Measurements from ENCODE around the gene DPP8.
"Not testable (repeated sequence)": the region's sequence is repeated elsewhere in the genome, so short reads cannot be mapped to it uniquely, and the experiment has no call there.

DPP8 gene

DNA sequence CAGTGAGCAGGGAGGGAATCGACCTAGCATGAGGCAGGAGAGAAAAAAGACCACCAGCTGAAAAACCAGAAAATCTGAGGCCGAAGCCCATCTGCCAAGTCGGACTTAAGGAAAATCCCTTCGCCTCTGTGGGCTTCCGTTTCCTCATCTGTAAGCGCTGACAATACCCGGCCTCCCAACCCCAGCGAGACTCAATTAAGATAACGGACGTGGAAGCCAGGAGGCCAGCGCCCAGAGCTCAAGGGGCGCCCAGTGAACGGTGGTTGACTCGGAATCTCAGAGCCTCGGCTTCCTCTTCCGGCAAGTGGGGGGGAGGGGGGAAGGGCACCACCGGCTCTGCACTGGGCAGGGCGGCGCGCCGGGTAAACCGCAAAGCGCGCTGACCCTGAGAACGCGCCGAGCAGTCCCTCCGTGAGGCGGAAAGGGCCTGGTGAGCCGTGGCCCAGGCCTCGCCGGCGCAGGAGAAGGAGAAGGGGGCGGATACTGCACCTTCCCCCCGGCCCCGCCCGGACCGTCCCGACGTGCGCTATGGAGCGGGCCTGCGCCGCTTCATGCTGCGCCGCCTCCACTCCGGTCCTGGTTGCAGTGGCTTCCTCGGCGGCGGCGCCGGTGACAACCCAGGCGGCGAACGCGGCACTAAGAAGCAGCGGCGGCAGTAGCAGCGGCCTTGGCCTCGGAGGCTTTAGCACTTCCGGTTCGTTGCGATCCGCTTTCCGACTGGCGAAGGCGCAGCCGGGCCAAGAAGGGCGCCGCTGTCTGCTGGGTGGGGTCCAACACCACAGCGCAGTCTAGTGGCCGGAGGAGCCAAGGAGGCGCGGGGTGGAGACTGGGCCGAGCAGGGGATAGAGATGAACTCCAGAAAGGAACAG, at the start of gene DPP8:
TSS of gene DPP8 (minus strand) at position 693 of the 869 bp plus-strand sequence. CDS start 5,136 bp downstream, outside the sequence.
- DNase-seq = peak; percentile 88

DNA sequence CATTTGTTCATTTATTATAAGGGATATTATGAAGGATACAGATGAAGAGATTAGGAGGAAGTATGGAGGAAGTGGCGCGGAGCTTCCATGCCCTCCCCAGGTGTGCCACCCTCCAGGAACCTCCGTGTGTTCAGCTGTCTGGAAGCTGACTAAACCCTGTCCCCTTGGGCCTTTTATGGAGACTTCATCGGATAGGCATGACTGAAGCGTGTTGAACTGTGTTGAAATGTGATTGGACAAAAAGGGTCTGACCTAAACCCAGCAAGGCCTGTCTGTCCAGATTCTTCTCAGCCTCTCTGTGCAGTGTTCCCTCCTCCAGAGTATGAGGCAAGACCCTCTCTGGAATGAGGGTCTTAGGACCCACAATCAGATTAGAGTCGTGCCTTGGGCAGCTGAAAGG, 44.4 kb upstream of the DPP8 start:
- no peak for DNase-seq

DNA sequence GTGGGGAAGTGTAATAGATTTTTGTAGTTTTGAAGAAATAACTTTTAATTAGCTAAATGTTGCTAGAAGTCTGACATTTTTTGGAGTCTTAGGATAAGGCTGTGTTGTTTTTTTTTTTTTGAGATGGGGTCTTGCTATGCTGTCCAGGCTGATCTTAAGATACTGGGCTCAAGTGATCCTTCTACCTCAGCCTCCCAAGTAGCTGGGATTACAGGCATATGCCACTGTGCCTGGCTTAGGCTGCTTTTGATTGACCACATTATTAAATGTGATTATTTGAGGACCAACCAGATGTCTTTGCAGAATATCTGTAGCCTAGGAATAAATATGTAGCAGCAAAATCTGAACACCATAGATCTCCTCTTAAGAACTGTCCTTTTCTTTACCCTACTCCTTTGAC, 42.5 kb upstream of the DPP8 start:
- DNase-seq = no peak

DNA sequence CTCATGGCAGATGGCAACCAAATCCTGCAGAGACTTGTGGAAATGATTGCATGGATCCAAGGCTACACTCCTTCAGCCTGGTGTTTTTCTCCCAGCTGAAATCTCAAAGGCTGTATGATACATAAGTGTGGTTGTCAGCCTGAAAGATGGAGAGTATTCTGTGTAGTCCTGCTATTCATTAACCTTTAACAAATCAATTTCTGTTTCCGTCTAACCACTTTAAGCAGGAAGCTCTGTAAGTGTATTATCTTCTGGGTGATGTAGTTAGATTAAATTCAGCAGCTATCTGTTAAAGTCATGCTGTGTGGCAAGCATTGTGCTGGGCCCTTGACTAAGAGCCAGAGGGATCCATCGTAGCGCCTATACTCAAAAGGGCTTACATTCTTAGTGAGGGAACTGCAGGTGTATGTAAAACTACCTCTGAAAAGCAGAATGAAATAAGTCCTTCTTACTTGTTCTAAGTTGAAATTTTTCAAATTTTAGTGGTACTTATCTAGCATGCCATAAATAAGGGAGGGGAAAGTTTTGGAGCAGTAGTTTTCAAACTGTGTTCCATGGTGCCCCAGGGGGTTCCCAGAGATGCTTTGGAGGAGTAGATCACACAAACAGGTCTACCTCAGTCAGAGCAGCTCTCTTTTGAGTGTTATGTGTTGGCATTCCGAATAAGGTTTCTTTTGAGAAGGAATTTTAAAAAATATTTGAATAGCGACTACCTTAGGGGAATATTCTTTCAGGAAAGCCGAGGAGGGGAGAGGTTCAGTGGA, 41.7 kb upstream of the DPP8 start:
- DNase-seq = no peak

DNA sequence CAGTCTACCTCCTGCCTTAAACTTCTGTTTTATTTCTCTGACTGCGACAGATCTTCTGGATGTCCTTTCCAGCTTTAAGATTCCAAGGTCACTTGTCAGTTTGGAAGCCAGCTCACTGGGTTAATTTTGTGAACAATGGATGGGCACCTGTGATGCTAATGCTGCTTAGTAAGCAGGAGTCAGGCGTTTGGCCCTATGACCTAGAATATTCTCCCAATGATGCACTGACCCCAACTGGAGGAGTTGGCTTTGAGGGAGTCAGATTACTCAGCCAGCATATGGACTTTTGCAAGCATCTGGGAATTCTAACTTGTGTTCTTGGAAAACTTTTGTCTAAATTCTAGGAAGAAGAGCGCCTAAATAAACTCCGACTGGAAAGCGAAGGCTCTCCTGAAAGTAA, 40.8 kb upstream of the DPP8 start:
- DNase-seq = no peak

DNA sequence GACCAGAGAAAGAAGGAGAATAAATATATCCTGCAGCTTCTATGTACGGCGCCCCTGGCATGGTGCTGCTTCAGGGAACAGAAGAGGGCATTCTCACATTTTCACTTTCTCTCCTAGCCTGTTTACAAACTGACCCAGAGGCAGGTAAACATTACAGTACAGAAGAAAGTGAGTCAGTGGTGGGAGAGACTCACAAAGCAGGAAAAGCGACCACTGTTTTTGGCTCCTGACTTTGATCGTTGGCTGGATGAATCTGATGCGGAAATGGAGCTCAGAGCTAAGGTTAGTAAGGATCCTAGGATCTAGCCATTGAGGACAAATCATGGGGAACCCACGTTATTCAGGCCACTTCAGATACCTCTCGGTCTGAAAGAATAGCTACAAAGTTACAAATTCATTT, 39.1 kb upstream of the DPP8 start:
- no peak for DNase-seq

DNA sequence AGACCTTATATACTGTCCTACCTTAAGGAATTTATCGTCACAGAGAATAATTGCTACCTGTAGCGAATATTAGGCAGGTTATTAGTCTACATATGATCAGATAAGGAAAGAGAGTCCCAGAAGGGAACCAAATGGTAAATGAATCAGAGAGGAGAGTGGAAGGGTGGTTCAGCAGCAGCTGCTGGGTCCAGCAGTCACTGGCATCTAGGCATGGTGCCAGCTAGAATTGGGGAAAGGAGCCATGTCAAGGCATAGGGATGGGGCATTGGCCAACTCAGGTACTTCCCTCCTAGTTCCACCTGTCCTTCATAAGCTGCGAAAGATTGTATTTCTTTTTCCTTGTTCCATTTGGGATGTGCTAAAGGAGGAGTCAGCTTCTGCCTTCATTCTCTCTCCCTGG, 36.2 kb upstream of the DPP8 start:
- no peak for DNase-seq

DNA sequence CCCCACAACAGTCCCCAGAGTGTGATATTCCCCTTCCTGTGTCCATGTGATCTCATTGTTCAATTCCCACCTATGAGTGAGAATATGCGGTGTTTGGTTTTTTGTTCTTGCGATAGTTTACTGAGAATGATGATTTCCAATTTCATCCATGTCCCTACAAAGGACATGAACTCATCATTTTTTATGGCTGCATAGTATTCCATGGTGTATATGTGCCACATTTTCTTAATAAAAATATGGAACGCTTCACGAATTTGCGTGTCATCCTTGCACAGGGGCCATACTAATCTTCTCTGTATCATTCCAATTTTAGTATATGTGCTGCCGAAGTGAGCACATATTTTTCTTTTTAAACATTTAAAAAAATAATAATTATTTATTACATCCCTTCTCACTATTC, 35.4 kb upstream of the DPP8 start:
- DNase-seq = not testable (repeated sequence)

DNA sequence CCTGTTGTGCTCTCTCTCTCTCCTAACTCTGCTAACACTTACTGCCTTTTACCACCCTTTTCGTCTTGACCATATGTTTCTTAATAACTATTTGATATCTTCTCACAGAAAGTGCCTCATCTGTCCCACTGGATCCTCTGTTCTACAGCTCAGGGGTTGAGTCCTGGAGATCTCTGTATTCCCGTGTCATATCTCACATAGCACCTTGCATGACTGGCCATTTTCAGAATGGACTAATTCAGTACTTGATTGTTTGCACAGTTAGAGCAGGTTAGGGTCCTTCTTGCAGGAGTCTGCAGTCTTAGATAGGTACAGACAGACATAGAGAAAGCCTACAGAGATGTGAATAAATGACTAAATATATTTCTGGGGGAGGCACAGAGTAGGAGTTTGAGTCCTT, 33.7 kb upstream of the DPP8 start:
- DNase-seq = no peak

DNA sequence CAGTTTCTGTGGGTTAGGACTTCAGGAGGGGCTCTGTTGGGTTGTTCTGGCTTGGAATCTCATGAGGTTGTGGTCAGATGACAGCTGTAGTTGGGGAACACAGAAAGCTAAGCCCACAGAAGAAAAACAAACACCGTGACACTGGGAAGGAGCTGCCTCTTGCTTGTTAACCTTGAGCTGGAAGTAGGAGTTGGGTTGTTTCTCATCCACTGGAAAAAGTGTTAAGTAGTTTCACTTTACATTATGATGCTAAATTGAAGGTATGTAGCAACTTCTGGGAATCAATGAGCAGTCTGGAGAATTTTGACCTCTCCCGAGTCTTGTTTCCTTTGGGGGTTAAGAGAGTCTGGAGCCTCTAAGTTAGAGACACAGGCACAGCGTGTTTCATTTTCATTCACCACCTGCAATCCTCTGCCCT, 33.2 kb upstream of the DPP8 start:
- DNase-seq = no peak

DNA sequence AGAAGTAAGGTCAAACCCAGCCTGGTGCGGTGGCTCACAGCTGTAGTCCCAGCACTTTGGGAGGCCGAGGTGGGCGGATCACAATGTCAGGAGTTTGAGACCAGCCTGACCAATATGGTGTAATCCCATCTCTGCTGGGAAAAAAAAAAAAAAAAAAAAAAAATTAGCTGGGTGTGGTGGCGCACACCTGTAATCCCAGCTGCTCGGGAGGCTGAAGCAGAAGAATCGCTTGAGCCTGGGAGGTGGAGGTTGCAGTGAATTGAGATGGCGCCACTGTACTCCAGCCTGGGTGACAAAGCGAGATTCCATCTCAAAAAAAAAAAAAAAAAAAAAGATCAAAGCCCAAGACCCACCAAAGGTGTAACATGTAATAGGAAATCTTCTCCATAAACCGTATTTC, 31.8 kb upstream of the DPP8 start:
- not testable (repeated sequence) for DNase-seq

DNA sequence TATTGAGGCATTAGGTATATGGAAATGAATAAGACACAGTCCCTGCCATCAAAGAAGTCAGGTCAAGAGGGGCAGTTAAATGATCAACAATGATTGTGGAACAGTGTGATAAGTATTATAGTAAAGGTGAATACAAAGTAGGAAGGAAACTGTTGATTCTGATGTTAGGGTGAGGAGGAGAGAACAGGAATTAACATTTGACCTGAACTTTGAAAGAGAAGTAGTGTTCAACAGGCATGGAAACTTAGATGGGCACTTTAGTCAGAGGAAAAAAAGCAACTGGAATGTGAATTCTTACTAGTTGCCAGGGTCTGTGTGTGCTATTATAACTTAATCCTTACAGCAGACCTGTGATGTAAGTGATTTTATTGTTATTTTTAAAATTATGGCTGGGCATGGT, 30.4 kb upstream of the DPP8 start:
- DNase-seq = no peak

DNA sequence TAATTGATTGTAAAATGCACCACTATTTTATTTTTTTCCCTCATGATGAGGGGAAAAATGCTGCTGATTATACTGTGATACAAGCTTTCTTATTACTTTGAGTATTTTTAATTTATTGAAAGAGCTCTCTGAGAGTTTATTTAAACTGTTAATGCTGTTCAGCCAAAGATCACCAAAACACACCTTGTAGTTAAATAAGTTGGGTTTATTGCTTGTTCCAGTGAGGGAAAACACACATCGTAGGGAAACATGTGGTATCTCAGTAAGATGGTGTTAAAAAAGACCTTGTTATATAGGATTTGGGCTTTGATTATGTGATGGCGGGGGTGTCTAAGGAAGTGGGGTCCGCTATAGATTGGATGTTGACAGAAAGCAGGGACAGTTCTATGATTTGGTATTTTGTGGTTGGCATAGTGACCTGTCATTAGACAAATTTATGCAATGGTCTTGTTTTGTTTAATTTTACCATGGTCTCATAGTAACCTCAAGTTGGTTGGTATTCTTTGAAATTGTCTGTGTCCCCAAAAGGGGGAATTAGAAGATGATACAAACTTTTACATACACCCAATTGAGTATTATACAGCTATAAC, 23.8 kb upstream of the DPP8 start:
- DNase-seq = no peak

DNA sequence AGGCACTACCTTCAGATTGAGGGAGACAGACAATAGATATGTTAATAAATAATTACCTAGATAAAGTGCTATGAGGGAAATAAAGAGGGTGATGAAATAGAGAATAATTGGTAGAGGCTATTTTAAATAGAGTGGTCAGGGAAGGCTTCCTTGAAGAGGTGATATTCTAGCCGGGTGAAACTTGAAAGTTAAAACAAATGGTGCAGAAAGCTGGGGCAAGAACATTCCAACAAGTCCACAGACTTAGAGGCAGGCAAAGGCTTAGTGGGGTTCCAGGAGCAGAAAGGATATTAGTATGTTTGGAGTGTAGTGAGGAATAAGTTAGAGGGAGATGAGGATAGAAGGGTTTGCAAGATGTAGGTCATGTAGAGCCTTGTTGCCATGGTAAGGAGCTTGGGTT, 22.8 kb upstream of the DPP8 start:
- DNase-seq = no peak

DNA sequence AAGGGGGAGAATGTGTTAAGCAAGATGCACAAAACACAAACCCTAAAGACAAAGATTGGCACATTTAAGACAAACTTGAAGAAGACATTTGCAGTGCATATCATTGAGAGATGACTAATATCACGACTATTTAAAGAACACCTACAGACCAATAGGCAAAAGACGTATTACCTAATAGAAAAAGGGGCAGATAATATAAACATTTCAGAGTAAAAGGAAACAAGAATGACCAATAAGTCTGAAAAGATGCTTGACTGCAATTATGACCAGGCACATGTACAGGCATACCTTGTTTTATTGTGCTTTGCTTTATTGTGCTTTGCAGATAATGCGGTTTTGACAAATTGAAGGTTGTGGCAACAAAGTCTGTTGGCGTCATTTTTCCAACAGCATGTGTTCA, 17.7 kb upstream of the DPP8 start:
- no peak for DNase-seq

DNA sequence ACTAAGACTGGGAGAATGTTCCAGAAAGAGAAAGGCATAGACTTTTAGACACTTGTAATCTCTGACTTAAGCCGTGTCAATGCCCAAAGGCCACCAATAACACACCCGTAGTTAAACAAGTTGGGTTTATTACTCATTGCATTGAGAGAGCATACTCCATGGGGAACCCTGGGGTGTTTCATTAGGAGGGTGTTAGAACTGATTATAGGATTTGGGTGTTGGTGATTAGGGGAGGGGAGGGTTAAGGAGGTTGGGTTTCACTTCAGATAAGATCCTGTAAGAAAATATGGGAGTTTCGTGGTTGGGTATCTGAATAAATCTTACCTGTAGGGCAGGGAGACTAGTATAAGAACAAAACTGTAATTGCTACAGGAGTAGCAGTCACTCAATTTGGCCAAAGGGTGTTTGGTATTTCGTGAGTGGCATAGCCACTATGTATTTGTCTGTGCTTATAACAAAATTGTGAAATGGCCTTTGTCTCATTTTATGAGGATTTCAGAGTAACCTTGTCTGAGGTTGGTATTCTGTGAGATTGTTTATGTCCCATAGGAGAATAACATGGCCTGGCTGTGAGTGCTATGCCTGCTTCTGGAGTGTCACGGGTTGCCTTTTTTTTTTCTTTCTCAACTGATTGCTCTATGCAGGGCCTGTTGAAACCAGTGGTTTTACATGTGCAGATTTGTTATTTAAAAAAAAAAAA, 15.7 kb upstream of the DPP8 start:
- no peak for DNase-seq

DNA sequence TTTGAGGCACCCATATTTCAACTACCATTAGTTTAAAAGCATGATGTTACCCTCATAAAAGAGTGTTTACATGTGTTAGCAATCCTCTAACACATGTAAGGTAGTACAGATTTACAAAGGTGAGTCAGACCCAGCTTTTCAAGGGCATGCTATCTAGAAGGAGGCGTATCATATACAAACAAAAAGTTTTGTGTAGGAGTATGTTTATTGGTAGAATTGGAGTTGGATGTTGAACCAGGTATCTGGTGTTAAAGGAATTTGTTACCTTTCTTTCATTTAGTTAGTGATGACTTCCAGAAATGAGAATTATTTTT, 15.2 kb upstream of the DPP8 start:
- no peak for DNase-seq

DNA sequence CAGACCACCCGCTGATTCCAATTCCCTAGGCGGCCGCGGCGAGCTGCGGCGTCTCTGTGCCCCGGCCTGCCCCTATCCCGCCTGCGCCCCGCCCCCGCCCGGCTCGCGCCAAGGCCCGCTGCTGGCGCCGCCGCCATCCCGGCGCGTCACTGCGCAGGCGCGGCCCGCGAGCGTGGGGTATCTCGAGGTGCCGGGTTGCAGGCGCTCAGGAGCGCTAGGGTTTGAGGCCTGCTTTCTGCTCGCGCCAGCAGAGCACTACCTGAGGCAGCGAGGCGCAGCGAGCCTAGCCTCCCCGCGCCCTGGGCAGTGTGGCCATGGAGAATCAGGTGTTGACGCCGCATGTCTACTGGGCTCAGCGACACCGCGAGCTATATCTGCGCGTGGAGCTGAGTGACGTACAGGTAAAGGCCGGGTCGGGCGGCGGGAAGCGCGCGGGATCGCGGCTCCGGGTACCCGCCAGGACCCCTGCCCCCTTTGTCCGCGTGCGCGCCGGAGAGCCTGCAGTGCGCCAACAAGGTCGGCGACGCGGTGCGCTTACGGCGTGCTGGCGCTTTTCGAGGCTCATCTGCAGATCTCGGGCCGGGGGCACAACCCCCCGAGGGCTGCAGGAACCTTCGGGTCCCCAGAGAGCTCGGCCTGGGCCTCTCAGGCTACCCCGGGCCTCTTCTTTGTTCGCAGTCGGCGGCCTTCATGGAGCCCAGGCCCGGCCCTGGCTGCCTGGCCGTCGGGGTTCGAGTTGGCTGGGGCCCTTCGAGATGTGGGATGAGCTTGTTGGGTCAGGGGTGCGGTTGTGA, 13.0 kb upstream of the DPP8 start, which contains the start of gene HACD3:
TSS of gene HACD3 (plus strand) at position 146 of the 794 bp plus-strand sequence. CDS start at position 315, 169 bp downstream.
- DNase-seq = peak; percentile 77

DNA sequence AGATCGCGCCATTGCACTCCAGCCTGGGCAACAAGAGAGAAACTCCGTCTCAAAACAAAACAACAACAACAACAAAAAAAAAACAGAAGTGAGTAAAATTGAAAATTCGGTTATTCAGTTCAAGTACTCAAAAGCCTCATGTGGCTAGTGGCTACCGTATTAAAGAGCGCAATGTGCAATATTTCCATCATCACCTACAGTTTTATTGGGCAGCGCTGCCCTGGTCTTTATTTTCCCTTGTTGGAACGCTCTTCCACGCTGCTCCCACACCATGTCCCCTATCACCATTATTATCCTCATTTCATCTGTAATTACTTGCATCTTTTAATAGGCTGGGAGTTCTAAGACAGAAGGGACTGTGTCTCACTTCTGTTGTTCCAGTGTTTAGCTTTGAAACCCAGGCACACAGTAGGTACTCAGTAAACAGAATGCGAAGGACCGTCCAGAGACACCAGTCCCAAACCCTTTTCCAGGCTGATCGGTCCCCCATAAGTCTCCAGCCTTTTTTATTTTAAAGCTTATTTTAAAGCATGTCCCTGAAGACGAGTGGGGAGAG, 12.4 kb upstream of the DPP8 start:
- DNase-seq = no peak

DNA sequence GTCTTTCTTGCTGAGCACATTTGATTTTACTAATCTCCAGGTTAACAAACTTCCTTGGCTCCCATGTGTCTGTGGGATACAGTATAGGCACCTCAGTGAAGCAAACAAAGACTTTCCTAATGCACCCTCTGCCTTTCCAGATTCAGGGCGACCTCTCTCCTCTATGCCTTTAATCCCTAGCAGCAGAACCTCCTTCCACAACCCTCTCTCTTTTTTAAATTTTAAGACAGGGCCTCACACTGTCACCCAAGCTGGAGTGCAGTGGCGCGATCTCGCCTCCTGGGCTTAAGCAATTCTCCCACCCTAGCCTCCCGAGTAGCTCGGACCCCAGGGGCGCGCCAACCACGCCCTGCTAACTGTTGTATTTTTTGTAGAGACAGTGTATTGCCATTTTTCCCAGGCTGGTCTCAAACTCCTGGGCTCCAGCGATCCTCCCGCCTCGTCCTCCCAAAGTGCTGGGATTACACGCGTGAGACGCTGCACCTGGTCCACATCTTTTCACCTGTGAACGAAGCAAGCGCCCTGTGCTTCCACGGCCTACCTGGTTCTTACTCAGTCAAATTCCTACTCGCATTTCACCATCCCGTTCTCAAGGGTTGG, 11.1 kb upstream of the DPP8 start:
- no peak for DNase-seq

DNA sequence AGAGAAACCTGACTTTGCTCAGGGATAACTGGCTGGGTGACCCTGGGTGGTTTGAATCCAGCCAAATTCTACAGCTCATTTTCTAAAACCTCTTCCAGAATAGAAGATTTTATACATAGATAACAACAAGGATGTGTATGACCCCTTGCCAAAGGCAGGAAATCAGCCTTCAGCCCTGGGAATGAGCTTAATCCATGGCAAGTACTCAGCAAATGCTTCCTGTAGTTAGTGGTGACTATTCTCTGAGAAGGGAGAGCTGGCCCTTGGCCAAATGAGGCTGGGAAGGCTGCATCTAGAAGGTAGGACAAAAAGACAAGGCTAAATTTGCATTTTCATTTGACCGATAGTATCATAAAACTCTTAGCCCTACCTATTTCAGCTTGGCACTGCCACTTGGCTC, 8.1 kb upstream of the DPP8 start:
- DNase-seq = no peak

DNA sequence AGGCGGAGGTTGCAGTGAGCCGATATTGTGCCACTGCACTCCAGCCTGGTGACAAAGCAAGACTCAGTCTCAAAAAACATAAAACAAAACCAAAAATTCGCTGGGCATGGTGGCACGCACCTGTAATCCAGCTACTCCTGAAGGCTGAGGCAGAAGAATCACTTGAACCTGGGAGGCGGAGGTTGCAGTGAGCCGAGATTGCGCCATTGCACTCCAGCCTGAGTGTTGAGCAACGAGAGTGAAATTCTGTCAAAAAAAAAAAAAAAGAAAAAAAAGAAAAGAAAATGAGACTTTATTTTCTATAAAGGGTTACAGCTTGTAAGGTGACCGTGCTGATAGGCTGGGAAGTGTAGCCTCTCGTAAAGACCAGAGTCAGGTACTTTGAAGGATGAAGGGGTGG, 6.7 kb upstream of the DPP8 start:
- DNase-seq = no peak
